ENCODE results near the gene PRMT2. TPM values are rescaled to one million over a fixed set of nuclear protein-coding genes. Genes with fewer than 3 reads are reported as not detected.

The PRMT2 gene
- total and polyA plus RNA-seq, 11 donors = 27.3 to 74.8 (median 53.1) TPM

- Histone ChIP-seq H3K36me3 (peaks cover 0 to 78% (median 64%) of the 10 kb centered on the region in 9 donors), H3K27ac (no peak overlapping the region), H3K27me3 (no peaks in the 10 kb centered on the region), H3K4me1 (peaks cover 0 to 38% (median 33%) of the 10 kb centered on the region in 12 donors), H3K4me3 (no peak overlapping the region), H3K9me3 (no peaks in the 10 kb centered on the region)
- intact Hi-C loops (cut with DNase I) = no loop called here
- ATAC-seq (peak in 3 of 4 donors; percentile 67 to 88 (median 79)), DNase-seq (no peak)
- TF ChIP-seq POLR2A (IDR thresholded peaks at IDR 0.05) = no peak
- no peak for TF ChIP-seq CTCF (IDR thresholded peaks at IDR 0.05)
- 82 to 87% (median 83%) methylated on average over 8 of the region's 8 CpGs for WGBS, 4 donors
These were observed 6.2 kb downstream of the PRMT2 start for GRCh38 chr21:46641656-46642055.

- Histone ChIP-seq H3K9me3 (no peaks in the 10 kb centered on the region), H3K4me3 (no peak overlapping the region), H3K27ac (no peak overlapping the region), H3K36me3 (peaks cover 0 to 89% (median 77%) of the 10 kb centered on the region in 9 donors), H3K4me1 (peaks cover 0 to 19% (median 14%) of the 10 kb centered on the region in 12 donors), H3K27me3 (no peaks in the 10 kb centered on the region)
- ATAC-seq (no peak), DNase-seq (no peak)
- no peak for TF ChIP-seq CTCF (IDR thresholded peaks at IDR 0.05)
- TF ChIP-seq POLR2A (IDR thresholded peaks at IDR 0.05) = no peak
- 79 to 83% (median 83%) methylated on average over 12 of the region's 12 CpGs for WGBS, 4 donors
- intact Hi-C loops (cut with DNase I) = no loop called here
These were observed 8.1 kb downstream of the PRMT2 start for GRCh38 chr21:46643379-46644177.

GRCh38 chr21:46645840-46646239 is 10.4 kb downstream of the PRMT2 start:
- peaks cover 0 to 16% (median 4%) of the 10 kb centered on the region in 12 donors for H3K4me1 ChIP-seq
- intact Hi-C loops (cut with DNase I) = no loop called here
- ATAC-seq (no peak), DNase-seq (no peak)
- TF ChIP-seq CTCF (IDR thresholded peaks at IDR 0.05) (no peak), POLR2A (IDR thresholded peaks at IDR 0.05) (no peak)
- H3K27ac ChIP-seq = no peak overlapping the region
- 84 to 98% (median 92%) methylated on average over 4 to 5 of the region's 5 CpGs for WGBS, 4 donors
- no peak overlapping the region for H3K4me3 ChIP-seq
- peaks cover 0 to 100% (median 98%) of the 10 kb centered on the region in 9 donors for H3K36me3 ChIP-seq
- H3K9me3 ChIP-seq = no peaks in the 10 kb centered on the region
- H3K27me3 ChIP-seq = no peaks in the 10 kb centered on the region

- Histone ChIP-seq H3K36me3 (peaks cover 0 to 100% (median 98%) of the 10 kb centered on the region in 9 donors), H3K4me1 (peaks cover 0 to 16% (median 2%) of the 10 kb centered on the region in 12 donors), H3K9me3 (no peaks in the 10 kb centered on the region), H3K4me3 (no peak overlapping the region), H3K27ac (no peak overlapping the region), H3K27me3 (no peaks in the 10 kb centered on the region)
- TF ChIP-seq POLR2A (IDR thresholded peaks at IDR 0.05) = no peak
- intact Hi-C loops (cut with DNase I) = no loop called here
- no peak for ATAC-seq
- no peak for DNase-seq
- WGBS, 4 donors = 95 to 97% (median 96%) methylated on average over 9 of the region's 9 CpGs
These were observed 11.2 kb downstream of the PRMT2 start for GRCh38 chr21:46646541-46647154.

Measured in heart left ventricle (tissue), 16 donors.